ENCODE data around the gene KDSR.
A peak's percentile ranks its signal among the peaks of the same experiment; 100 is the strongest.

The KDSR gene, protein sequence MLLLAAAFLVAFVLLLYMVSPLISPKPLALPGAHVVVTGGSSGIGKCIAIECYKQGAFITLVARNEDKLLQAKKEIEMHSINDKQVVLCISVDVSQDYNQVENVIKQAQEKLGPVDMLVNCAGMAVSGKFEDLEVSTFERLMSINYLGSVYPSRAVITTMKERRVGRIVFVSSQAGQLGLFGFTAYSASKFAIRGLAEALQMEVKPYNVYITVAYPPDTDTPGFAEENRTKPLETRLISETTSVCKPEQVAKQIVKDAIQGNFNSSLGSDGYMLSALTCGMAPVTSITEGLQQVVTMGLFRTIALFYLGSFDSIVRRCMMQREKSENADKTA

DNA sequence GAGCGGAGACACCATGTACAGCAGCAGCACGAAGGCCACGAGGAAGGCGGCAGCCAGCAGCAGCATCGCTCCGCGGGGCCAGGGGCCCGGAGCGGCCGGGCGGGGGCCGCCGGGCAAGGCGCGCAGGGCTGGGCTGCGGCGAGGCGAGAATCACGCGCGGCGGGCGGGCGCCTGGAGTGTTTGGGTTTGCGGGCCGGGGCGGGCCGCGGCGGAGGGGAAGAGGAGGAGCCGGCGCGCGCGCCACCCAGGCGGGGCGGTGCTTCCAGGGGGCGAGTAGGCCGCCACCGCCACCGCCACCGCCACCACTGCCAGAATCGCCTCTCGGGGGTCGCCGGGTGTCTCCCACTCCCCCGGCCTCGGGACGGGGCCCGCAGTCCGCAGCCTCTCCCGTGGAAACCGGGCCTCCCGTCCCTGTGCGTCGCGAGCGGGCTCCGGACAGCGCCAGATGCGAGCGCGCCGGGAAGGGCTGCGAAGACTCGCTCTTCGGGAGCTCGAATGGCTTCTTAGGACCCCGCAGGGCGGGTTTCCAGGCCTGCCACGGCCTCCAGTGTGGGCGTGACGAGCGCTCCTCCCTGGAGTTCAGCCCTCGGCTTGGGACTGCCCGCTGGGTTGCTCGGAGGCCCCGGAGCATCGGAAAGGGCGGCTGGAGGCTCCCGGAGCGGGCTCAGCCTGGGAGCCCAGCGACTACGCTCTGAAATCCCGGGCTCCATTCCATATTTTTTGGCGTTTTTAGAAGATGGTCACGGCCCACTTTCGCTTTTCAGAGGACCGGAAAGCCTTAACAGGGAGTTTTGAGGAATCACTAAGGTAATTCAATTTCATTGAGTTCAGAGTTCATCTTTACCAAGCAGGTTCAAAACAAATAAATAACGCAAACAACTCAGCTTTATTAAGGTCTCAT is at the start of gene KDSR:
KDSR (minus strand) TSS at position 154 of the 901 bp plus-strand sequence; CDS start at position 66, 88 bp downstream.
- TF ChIP-seq GATA3 (IDR thresholded peaks at IDR 0.05; ENCODE audit: low read depth, low read length) = no peak
- 0 out of 2 replicates have a peak, but pooled peaks have one; percentile 24 for TF ChIP-seq GATA2 (IDR thresholded peaks at IDR 0.05; ENCODE audit: low read depth, low read length)

DNA sequence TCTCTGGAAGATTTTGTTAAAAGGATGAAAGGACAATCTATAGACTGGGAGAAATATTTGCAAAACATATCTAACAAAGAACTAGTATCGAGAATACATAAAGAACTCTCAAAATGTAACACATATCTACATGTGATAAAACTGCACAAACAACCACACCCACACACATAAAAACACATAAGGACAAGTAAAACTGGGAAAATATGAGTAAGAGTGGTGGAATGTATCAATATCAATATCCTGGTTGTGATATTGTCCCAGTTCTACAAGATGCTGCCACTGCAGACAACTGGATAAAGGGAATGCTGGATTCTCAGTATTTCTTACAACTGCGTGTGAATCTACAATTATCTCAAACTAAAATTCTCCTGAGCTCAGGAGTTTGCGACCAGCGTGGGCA is 45.9 kb upstream of the KDSR start:
- TF ChIP-seq GATA3 (IDR thresholded peaks at IDR 0.05; ENCODE audit: low read depth, low read length) = no peak
- TF ChIP-seq GATA2 (IDR thresholded peaks at IDR 0.05; ENCODE audit: low read depth, low read length) = no peak

DNA sequence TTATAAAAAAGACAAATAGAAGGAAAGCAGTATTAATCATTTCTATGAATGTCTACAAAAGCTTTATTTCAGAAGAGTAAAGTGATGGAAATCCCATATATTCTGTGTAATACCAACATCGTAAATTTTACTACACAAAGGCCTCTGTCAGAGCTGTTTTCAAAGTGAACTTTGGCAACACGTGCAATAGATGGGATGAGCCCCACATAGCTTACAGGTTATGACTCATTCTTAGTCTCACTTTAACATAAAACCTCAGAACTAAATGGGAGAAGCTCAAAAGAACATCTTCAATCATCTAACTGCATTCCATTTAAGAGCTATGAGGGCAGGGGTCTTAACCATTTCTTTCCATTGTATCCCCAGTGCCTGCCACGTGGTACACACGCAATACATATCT is 43.8 kb upstream of the KDSR start:
- TF ChIP-seq GATA2 (IDR thresholded peaks at IDR 0.05; ENCODE audit: low read depth, low read length) (no peak), GATA3 (IDR thresholded peaks at IDR 0.05; ENCODE audit: low read depth, low read length) (no peak)

DNA sequence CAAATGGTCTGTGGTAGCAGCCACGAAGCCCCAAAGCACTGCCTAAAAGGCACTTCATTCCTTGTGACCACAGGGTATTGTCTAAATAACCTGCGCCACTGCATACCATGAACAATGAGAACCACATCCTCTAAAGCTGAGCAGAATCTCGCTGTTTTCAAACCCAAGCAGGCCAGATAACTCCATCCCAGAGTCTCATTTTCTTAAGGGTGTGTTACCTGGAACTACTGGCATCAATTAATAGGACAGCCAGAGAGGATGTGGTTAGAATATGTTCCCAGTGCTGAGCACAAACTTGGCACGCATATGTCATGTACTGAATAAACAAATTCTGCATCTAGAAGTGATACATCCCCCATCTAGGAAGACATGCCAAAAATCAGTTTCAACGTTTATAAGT is 42.3 kb upstream of the KDSR start:
- TF ChIP-seq GATA3 (IDR thresholded peaks at IDR 0.05; ENCODE audit: low read depth, low read length) = no peak
- no peak for TF ChIP-seq GATA2 (IDR thresholded peaks at IDR 0.05; ENCODE audit: low read depth, low read length)

DNA sequence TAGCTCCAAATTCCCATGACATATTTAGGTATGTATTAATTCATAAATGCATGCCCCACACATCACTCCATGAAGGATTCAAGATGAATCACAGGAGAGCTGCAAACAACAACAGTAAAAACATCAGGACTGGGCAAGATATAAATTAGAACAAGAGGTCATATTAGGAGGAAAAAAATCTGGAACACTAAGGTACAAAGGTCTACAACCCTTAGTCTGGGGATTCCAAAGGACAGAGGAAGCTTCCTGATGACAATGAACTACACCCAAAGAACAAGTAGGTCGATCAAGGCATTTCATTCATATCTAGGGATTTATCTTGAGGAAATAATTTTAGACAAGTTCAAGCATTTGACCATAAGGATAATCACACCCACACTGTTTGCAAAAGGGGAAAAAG is 40.7 kb upstream of the KDSR start:
- TF ChIP-seq GATA2 (IDR thresholded peaks at IDR 0.05; ENCODE audit: low read depth, low read length) (no peak), GATA3 (IDR thresholded peaks at IDR 0.05; ENCODE audit: low read depth, low read length) (no peak)

DNA sequence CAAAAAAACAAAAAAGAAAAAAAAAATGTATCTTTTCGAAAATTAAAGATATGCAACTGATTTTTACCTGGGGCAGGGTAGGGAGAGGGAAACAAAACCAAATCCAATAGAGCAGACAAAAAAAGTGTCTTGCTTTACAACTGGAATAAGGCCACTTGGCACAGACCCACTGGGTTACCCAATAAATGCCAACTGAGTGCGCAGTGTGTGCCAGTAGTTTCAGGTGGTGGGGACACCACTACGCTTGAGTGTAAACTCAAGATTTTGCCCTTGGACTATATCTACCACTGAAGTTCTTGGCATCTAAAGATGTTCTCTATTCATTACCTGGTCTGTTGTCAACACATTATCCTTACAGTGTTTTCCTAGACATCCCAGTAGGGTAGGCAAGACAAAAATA is 39.0 kb upstream of the KDSR start:
- TF ChIP-seq GATA2 (IDR thresholded peaks at IDR 0.05; ENCODE audit: low read depth, low read length) = no peak
- TF ChIP-seq GATA3 (IDR thresholded peaks at IDR 0.05; ENCODE audit: low read depth, low read length) = no peak

DNA sequence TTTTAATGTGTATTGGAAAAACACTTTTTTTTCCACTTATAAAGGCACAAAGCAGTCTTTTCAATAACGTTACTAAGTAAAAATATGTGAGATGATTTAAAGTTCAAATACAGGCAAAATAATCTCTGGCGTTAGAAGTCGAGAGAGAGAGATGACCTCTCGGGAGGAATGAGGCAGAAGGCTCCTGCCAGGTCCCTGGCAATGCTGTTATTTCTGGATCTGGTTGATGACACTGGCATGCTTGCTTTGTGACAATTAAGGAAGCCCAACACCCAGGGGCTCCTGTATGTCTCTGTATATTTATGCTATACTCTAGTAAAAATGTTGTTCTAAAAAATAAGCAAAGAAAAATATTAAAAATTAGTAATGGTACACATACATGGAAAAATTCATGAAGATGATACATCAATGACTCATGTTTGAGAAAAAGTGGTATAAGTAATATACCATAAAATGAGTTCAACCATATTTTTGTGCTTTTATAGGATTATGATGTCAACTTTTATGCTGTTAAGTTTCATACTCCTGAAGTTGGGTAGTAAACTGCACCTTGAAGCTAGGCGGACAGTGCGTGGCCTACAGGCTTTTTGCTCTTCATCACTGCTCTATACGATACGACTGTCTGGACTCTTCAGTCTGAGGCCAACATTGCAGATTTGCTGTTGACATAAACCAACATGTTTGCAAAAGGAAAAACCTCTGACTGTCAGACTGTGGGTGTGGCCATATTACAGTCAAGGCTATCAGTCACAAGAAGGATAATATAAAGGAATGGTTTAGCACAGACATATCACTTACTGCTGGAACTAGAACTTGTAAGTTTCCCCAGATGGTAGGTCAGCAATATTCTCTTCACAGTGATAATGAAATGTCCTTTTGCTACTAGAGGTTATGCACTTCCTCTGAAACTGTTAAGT is 35.5 kb upstream of the KDSR start:
- TF ChIP-seq GATA2 (IDR thresholded peaks at IDR 0.05; ENCODE audit: low read depth, low read length) = no peak
- no peak for TF ChIP-seq GATA3 (IDR thresholded peaks at IDR 0.05; ENCODE audit: low read depth, low read length)

DNA sequence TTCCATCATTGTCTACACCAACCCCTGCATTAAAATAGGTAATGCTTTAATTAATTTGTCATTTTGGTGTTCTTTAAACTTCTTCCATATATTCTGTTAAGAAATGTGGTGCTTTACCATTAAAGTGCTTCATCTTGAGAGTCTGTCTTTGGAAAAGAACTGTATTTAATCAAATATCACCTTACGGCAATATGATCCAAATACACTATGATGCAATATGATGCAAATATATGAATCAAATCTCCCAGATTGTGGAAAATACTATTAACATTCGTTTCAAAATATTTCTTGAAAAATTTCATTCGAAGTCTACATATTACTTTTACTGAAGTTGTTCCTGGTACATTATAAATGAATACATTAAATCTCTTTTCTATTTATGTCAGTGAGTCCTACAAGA is 32.3 kb upstream of the KDSR start:
- TF ChIP-seq GATA3 (IDR thresholded peaks at IDR 0.05; ENCODE audit: low read depth, low read length) = no peak
- TF ChIP-seq GATA2 (IDR thresholded peaks at IDR 0.05; ENCODE audit: low read depth, low read length) = no peak

DNA sequence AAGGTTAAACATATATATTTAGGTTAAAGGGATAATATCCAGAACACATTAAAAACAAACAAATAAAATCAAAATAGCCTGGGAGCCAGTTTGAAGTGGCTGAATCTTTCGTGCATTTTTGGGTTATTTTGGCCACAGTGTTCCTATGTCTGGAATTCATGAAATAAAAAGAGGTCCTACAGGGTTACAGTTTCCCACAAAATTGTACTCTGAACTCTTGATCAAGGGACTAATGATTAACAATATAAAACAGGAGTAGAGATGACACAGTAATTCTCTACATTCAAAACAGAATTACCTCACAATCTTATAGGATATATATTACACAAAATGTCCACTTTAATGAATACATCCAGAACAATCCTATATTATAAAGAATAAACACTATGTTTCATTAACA is 30.3 kb upstream of the KDSR start:
- TF ChIP-seq GATA3 (IDR thresholded peaks at IDR 0.05; ENCODE audit: low read depth, low read length) (no peak), GATA2 (IDR thresholded peaks at IDR 0.05; ENCODE audit: low read depth, low read length) (no peak)

DNA sequence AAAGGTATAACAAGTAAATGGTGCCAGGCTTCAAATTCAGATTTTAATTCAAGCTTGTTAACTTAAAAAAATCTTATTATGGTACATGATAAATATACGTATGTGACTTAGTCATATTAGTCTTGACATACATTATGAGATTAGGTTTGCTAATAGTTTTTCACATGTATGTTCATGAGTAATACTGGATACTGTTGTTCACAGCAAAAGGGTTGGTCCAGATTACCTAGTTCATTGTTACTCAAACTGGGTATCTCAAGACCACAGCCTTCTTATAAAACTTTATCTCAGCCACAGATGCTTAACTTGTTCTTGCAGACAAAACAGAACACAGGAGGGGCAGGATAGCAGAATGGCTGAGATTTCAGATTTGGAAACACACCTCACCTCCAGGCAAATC is 28.5 kb upstream of the KDSR start:
- TF ChIP-seq GATA2 (IDR thresholded peaks at IDR 0.05; ENCODE audit: low read depth, low read length) = no peak
- no peak for TF ChIP-seq GATA3 (IDR thresholded peaks at IDR 0.05; ENCODE audit: low read depth, low read length)

DNA sequence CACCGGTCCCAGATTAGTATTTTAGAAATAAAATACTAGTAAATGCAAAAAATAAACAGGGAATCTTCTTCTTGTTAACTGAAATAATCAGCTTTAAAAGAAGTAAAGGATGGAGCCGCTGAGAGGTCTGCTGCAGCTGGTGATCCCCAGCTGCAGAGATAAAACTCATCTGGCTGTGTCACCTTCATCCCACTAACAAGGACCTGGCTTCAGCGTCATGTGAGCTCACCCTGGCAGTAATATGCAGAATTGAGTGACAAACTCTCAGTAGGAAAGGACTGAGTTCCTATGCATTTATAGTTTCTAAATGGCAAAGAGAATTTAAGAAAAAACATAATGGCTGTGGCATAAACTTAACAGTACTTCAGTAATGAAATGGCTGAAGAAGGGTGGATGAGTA is 27.9 kb upstream of the KDSR start:
- no peak for TF ChIP-seq GATA3 (IDR thresholded peaks at IDR 0.05; ENCODE audit: low read depth, low read length)
- TF ChIP-seq GATA2 (IDR thresholded peaks at IDR 0.05; ENCODE audit: low read depth, low read length) = no peak

DNA sequence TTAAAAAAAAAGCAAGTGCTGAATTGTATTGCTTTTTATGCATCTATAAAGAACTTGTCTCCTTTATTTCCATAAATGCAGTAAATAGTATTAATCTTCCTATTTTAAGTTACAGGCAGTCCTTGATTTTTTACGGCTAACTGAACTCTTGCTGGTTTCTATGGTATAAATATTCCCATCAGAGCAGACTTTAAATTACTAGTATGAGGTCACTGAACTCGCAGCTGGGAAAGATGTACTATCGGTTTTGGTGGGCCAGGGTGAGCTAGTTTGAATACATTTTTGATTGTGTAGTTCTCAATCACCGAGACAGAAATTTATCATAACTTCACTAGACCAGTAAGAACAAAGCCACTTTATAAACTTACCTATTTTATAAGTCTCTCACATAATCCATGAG is 20.9 kb upstream of the KDSR start:
- TF ChIP-seq GATA3 (IDR thresholded peaks at IDR 0.05; ENCODE audit: low read depth, low read length) (no peak), GATA2 (IDR thresholded peaks at IDR 0.05; ENCODE audit: low read depth, low read length) (no peak)

DNA sequence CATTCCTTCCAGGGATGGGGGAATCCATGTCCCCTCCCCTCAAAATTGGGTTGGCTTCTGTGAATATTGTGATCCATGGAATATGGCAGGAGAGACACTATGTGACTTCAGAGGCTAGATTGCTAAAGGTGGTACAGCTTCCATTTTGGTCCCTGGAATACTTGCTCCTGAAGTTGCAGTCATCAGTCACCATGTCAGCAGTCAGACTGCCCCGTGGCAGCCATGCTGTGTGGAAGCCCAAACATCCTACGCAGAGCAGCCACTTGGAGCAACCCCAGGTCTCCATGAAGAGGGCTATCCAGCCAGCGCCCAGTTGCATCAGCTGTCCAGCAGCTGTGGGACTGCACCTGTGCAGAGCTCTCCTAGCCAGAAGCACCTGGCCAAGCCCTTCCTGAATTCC is 15.8 kb upstream of the KDSR start:
- TF ChIP-seq GATA3 (IDR thresholded peaks at IDR 0.05; ENCODE audit: low read depth, low read length) (no peak), GATA2 (IDR thresholded peaks at IDR 0.05; ENCODE audit: low read depth, low read length) (no peak)

DNA sequence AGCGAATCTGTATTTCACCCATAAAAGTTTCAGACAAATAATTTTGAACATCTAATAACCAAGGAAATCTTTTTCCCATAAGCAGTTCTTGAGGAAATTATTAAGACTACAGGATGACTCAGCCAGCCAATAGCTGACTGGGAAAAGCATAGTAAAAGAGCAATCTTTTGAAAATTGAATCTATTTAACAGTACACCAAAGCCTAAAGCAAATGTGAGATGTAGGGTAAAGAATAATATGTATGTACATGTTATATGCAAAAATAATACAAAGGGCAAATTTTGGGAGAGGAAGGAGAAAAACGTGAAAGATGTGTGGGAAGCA is 12.6 kb upstream of the KDSR start:
- TF ChIP-seq GATA2 (IDR thresholded peaks at IDR 0.05; ENCODE audit: low read depth, low read length) (no peak), GATA3 (IDR thresholded peaks at IDR 0.05; ENCODE audit: low read depth, low read length) (no peak)
